Fibroblast of the conjunctiva (primary cell): ENCODE data around the gene DIAPH2.

Experiments used
- DNase-seq: peaks from one replicate; pipeline ENCODE4 v3.0.0-alpha.2; 2010; ENCODE audit warnings: low read depth

The DIAPH2 gene

GRCh38 chrX:97482666-97483300 lies 798.1 kb downstream of the DIAPH2 start:
- DNase-seq, result no peak

GRCh38 chrX:97490656-97491055 lies 806.0 kb downstream of the DIAPH2 start:
- no peak for DNase-seq

- no peak for DNase-seq
Observed at GRCh38 chrX:97494756-97495372, 810.2 kb downstream of the DIAPH2 start.

GRCh38 chrX:97498093-97498492 lies 813.5 kb downstream of the DIAPH2 start:
- no peak for DNase-seq

- no peak for DNase-seq
Observed at GRCh38 chrX:97504431-97504830, 819.8 kb downstream of the DIAPH2 start.

- DNase-seq, result no peak
Observed at GRCh38 chrX:97517763-97518162, 833.1 kb downstream of the DIAPH2 start.

- no peak for DNase-seq
Observed at GRCh38 chrX:97522307-97522706, 837.7 kb downstream of the DIAPH2 start.

GRCh38 chrX:97524340-97524739 lies 839.7 kb downstream of the DIAPH2 start:
- DNase-seq, result no peak

GRCh38 chrX:97524997-97525396 lies 840.4 kb downstream of the DIAPH2 start:
- no peak for DNase-seq

- DNase-seq, result no peak
Observed at GRCh38 chrX:97525981-97526380, 841.3 kb downstream of the DIAPH2 start.

GRCh38 chrX:97527725-97528124 lies 843.1 kb downstream of the DIAPH2 start:
- no peak for DNase-seq

GRCh38 chrX:97529536-97530200 lies 845.0 kb downstream of the DIAPH2 start:
- DNase-seq, result no peak

GRCh38 chrX:97531825-97532224 lies 847.2 kb downstream of the DIAPH2 start:
- no peak for DNase-seq

- no peak for DNase-seq
Observed at GRCh38 chrX:97538745-97539144, 854.1 kb downstream of the DIAPH2 start.

- DNase-seq, result no peak
Observed at GRCh38 chrX:97539970-97540519, 855.4 kb downstream of the DIAPH2 start.

GRCh38 chrX:97547877-97548578 lies 863.4 kb downstream of the DIAPH2 start:
- no peak for DNase-seq

- no peak for DNase-seq
Observed at GRCh38 chrX:97551821-97552220, 867.2 kb downstream of the DIAPH2 start.

GRCh38 chrX:97553833-97554232 lies 869.2 kb downstream of the DIAPH2 start:
- DNase-seq, result no peak

GRCh38 chrX:97556359-97556758 lies 871.7 kb downstream of the DIAPH2 start:
- DNase-seq, result no peak

- DNase-seq, result peak; percentile 23
Observed at GRCh38 chrX:97563531-97564133, 879.0 kb downstream of the DIAPH2 start.

GRCh38 chrX:97564496-97564895 lies 879.9 kb downstream of the DIAPH2 start:
- no peak for DNase-seq

- no peak for DNase-seq
Observed at GRCh38 chrX:97587171-97587570, 902.5 kb downstream of the DIAPH2 start.
